Lower leg skin (tissue), 4 donors: ENCODE measurements around the gene GSC2. TPM values are rescaled to one million over a fixed set of nuclear protein-coding genes. Genes with fewer than 3 reads are reported as not detected.

ENCODE experiments used
- DNase-seq, 2 donors: peaks; one replicate each; pipeline ENCODE4 v3.0.0-alpha.2; 2019; ENCODE audit warnings: low spot score in 2 of 2
- H3K4me3 ChIP-seq: fragments of 200-600 bp; sonication (generic); 2 replicates; pipeline ENCODE4 v1.5.1; 2017; ENCODE audit warnings: mild to moderate bottlenecking, low read depth; ENCODE audit not compliant: poor library complexity, severe bottlenecking
- CTCF ChIP-seq, 3 donors: fragments of 450-650 bp; IDR thresholded peaks; one replicate each; pipeline ENCODE4 v1.5.1; 2016; ENCODE audit warnings: antibody characterized with exemption in 3 of 3, mild to moderate bottlenecking in 3 of 3, moderate library complexity in 2 of 3
- POLR2A ChIP-seq, 2 donors: fragments of 450-650 bp; IDR thresholded peaks; one replicate each; pipeline ENCODE4 v1.6.1; 2016 to 2017; ENCODE audit warnings: antibody characterized with exemption in 2 of 2, mild to moderate bottlenecking in 1 of 2, moderate library complexity in 1 of 2
- WGBS, 2 donors: methylation state at CpG; one replicate each; pipeline ENCODE4 v1.1.5; 2018; 5-methylcytosine and 5-hydroxymethylcytosine counted together
- intact Hi-C: fragments of 100-400 bp; cut with DNase I; formaldehyde crosslinking; loops from one replicate; pipeline ENCODE4 v1.15.0; 2023; ENCODE audit warnings: low total_unique reads
- total RNA-seq, 4 donors: library from RNA; depleted of rRNA; stranded (reverse); fragments of >200 nt; gene quantifications; one replicate each; pipeline ENCODE4 v1.1.0, GENCODE V29; 2016

GSC2 gene
- total RNA-seq, 4 donors from 2014 or later, result 0.42 to 2.6 TPM; not detected in 2

- 40 to 41% methylated on average over 7 of the region's 7 CpGs for WGBS, 2 donors
- intact Hi-C loops, result no loop called here
- no peak overlapping the region for H3K4me3 ChIP-seq
- peak in 1 of 2 donors; percentile 58 for DNase-seq
- no peak for TF ChIP-seq CTCF (IDR thresholded peaks at IDR 0.05)
- no peak for TF ChIP-seq POLR2A (IDR thresholded peaks at IDR 0.05)
Measured at GRCh38 chr22:19109198-19110063, 40.7 kb downstream of the GSC2 start.

GRCh38 chr22:19108807-19109197 lies 41.3 kb downstream of the GSC2 start:
- DNase-seq, result no peak
- TF ChIP-seq CTCF (IDR thresholded peaks at IDR 0.05) (no peak), POLR2A (IDR thresholded peaks at IDR 0.05) (no peak)
- WGBS, 2 donors, result 75 to 77% methylated on average over 3 of the region's 3 CpGs
- H3K4me3 ChIP-seq, result no peak overlapping the region
- intact Hi-C loops, result no loop called here

- intact Hi-C loops, result no loop called here
- TF ChIP-seq POLR2A (IDR thresholded peaks at IDR 0.05), result no peak
- no peak for TF ChIP-seq CTCF (IDR thresholded peaks at IDR 0.05)
- no peak for DNase-seq
- no peak overlapping the region for H3K4me3 ChIP-seq
- WGBS, 2 donors, result 60 to 66% methylated on average over 8 of the region's 8 CpGs
Measured at GRCh38 chr22:19107730-19108074, 42.4 kb downstream of the GSC2 start.

GRCh38 chr22:19106886-19107729 lies 43.0 kb downstream of the GSC2 start:
- WGBS, 2 donors, result 69% methylated on average over 3 of the region's 3 CpGs
- intact Hi-C loops, result no loop called here
- TF ChIP-seq POLR2A (IDR thresholded peaks at IDR 0.05) (no peak), CTCF (IDR thresholded peaks at IDR 0.05) (no peak)
- no peak for DNase-seq
- no peak overlapping the region for H3K4me3 ChIP-seq

- intact Hi-C loops, result no loop called here
- TF ChIP-seq CTCF (IDR thresholded peaks at IDR 0.05) (no peak), POLR2A (IDR thresholded peaks at IDR 0.05) (no peak)
- no peak overlapping the region for H3K4me3 ChIP-seq
- 55 to 58% methylated on average over 18 of the region's 18 CpGs for WGBS, 2 donors
- peak in 1 of 2 donors; percentile 50 for DNase-seq
Measured at GRCh38 chr22:19105867-19106802, 44.0 kb downstream of the GSC2 start.
